NCI-H774 (cell line): ENCODE data around the gene RAD54L.
"Not testable (repeated sequence)": the region's sequence is repeated elsewhere in the genome, so short reads cannot be mapped to it uniquely, and the experiment has no call there.

Experiments
- DNase-seq: peaks from one replicate; lab custom pipeline; 2025; lab: John Stamatoyannopoulos, UW

The RAD54L gene

DNA sequence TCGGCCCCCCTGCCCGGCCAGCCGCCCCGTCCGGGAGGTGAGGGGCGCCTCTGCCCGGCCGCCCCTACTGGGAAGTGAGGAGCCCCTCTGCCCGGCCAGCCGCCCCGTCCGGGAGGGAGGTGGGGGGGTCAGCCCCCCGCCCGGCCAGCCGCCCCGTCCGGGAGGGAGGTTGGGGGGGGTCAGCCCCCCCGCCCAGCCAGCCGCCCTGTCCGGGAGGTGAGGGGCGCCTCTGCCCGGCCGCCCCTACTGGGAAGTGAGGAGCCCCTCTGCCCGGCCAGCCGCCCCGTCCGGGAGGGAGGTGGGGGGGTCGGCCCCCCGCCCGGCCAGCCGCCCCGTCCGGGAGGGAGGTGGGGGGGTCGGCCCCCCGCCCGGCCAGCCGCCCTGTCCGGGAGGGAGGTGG lies 5.8 kb upstream of the RAD54L start:
- DNase-seq = not testable (repeated sequence)

- no peak for DNase-seq
Observed at GRCh38 chr1:46242918-46243317, 4.6 kb upstream of the RAD54L start.

DNA sequence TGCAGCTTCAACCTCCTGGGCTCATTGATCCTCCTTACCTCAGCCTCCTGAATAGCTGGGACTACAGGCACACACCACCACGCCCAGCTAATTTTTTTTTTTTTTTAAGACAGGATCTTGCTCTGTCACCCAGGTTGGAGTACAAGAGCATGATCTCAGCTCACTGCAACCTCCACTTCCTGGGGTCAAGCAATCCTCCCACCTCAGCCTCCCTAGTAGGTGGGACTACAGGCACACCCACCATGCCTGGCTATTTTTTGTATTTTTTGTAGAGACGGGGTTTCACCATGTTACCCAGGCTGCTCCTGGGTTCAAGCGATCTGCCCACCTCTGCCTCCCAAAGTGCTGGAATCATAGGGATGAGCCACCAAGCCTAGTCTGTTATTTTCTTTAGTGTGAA lies 3.7 kb upstream of the RAD54L start:
- DNase-seq = not testable (repeated sequence)

DNA sequence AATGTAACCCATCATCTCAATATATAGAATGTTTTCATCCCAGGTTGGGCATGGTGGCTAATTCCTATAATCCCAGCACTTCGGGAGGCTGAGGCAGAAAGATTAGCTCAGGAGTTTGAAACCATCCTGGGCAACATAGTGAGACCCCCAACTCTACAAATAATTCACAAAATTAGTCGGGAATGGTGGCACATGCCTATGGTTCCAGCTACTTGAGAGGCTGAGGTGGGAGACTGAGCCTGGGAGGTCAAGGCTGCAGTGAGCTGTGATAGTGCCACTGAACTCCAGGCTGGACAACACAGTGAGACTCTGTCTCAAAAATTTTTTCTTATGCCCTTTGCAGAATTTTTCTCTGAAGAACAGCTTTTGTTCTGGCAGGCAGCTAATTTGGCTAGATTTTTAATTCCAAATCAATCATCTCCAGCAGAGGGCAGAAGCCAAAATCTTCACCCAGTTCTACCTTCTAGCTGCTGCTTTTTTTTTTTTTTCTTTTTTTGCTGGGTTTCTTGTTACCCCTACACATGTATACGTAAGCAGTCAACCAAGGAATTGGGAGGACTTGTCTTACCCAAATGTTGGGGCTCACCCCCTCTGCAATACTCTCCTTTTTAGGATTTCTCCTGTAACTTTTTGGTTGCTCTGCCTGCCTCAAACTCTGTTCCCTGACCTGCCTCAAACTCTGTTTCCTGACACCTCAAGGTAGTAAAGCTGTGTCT lies 2.7 kb upstream of the RAD54L start:
- DNase-seq = no peak

- DNase-seq = not testable (repeated sequence)
Observed at GRCh38 chr1:46246136-46246535, 1.4 kb upstream of the RAD54L start.

DNA sequence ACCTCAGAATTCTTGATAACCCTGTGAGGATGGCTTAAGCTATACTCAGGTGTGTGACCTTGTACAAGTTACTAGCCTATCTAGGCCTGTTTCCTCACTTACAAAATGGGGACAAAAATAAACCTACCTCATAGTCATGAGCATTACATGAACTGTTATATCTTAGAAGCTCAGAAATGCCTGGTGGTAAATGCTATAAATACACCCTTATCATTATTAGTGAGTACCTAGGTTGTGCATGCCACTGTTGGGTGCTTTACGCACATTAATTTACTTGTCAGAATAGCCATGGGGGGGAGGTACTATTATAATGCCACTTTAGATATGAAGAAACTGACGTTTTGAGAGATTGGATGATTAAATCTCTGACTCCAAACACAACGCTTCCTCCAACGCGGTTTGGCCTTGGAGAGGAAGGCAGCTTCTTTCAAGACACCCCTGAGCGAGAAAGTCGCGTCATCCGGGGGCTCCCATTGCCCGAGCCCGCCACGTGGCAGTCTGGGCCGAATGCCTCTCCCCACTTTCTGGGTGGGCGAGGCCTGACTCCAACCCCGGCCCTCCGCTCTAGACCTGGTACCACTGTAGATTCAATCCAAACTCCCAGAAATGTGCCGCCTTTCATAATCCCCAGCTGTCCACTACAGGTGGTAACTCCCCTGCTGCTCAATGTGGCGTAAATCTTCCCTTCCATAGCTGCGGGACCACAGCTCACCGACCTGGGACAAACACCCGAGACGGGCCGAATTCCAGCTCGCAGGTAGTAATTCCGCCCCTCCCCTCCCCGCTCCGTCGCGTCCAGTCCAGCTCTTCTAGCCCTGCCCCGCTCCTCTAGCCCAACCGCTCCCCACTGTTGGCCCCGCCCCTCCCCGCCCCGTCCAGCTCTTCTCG lies 771 bp upstream of the RAD54L start:
- no peak for DNase-seq

GRCh38 chr1:46248122-46248920 lies 758 bp downstream of the RAD54L start:
- peak; percentile 74 for DNase-seq

- DNase-seq = no peak
Observed at GRCh38 chr1:46254668-46255067, 7.1 kb downstream of the RAD54L start.

GRCh38 chr1:46256523-46256922 lies 9.0 kb downstream of the RAD54L start:
- no peak for DNase-seq

DNA sequence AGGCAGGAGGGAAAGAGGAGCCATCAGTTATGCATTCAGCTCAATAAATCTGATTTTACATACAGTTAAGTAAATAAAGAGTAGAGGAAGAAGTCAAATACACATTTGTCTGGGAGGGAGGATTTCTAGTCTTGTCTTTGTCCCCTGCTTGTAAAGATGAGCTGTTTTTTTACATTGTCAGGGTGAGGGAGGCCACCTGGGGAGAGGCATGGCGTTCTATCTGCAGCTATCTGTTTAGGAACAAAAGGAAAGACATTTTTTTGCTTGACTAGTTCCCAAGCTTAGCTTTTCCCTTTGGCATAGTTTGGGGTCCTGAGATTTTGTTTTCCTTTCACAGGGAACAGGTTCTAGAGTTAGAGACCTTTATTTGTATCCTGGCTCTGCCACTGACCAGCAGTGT lies 14.9 kb downstream of the RAD54L start:
- no peak for DNase-seq

DNA sequence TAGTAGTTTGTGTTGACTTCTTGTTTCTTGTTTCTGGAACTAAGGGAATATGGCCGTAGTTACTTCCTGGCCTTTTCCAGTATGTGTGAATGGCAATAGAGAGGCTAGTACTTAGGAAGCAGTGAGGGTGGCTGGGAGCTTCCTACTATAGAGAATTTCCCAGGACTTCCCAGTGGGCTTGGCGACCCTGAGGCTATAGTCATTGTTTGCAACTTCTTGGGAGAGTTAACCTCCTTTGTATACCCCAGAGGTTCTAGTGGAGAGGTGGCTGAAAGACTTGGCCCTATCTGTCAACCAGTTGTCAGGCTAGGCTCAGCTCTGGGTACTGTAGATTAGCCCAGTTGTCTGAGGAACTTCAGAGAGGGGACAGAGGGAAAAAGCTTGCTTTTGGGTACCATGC lies 15.6 kb downstream of the RAD54L start:
- no peak for DNase-seq

DNA sequence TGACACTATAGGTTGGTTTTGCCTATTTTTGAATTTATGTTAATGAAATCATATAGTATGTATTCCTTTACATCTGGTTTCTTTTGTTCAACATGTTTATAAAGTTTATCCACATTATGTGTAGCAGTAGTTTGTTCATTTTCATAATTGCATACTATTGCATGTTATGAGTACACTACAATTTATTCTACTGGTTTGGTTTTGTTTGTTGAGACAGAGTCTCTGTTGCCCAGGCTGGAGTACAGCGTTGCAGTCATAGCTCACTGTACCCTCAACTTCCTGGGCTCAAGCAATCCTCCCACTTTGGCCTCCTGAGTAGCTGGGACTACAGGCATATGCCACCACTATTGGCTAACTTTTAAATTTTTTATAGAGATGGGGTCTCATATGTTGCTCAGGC lies 21.0 kb downstream of the RAD54L start:
- no peak for DNase-seq

DNA sequence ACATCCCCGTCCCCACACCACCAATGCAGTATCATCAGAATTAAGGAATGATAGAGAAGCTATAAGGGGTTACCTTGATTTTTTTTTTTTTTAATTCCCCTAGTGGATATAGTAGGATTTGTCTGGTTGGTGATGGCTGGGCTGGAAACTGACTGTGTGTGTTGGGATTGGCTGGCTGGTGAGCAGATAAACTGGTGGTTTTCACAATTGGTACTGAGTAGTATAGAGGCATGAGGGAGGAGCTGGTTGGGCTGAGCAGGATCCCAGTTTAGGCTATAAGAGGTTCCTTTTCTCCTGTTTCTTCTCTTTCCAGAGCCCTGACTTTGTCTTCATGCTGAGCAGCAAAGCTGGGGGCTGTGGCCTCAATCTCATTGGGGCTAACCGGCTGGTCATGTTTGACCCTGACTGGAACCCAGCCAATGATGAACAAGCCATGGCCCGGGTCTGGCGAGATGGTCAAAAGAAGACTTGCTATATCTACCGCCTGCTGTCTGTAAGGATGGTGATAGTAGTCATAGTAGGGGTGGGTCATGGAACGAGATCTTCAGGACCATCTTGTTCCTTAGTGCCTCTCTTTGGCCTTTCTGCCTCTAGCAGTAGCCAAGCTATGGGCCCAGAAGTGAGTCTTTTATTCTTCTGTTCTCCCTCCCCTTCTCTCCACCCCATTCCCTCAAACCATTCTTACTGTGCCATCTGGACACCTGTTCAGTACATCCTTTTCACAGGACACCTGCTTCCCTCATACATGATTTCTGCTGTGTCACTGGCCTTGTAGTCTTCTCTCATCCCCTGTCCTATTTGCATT lies 26.9 kb downstream of the RAD54L start:
- no peak for DNase-seq

GRCh38 chr1:46275030-46275337 lies 27.4 kb downstream of the RAD54L start:
- no peak for DNase-seq

DNA sequence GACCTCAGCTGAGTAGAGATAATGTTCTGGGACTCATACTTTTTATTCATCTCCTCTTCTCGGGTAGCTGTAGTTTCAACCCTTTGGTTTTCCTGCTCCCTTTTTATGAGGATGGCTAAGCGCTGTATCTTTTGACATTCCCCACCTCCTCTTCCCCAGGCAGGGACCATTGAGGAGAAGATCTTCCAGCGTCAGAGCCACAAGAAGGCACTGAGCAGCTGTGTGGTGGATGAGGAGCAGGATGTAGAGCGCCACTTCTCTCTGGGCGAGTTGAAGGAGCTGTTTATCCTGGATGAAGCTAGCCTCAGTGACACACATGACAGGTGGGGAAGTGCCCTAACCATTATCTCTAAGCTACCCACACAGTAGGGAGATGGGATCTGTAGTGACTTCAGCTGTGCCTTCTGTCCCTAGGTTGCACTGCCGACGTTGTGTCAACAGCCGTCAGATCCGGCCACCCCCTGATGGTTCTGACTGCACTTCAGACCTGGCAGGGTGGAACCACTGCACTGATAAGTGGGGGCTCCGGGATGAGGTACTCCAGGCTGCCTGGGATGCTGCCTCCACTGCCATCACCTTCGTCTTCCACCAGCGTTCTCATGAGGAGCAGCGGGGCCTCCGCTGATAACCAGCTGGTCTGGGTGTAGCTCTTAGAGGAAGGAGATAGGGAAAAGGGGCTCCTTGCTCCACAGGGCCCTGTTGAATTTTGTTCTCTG lies 30.3 kb downstream of the RAD54L start:
- no peak for DNase-seq

GRCh38 chr1:46278807-46279206 lies 31.2 kb downstream of the RAD54L start:
- no peak for DNase-seq

DNA sequence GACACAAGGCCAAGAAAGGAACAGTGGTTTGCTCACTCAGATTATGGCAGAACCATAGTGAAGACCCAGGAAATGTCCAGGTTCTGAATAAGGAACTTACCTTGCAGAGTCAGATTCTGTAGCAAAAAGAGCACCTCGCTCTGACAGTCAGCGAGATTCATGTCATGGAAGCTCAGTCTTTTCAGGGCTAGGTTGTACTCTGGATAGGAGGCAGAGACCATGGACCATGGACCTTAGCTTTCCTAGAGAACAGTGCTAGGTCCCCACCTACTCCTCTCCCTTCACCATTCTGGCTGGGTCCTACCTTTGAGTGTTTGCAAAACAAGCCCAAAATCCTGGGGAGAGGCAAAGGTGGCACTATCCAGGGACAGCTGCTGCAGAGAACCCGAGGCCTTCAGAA lies 32.5 kb downstream of the RAD54L start:
- no peak for DNase-seq

DNA sequence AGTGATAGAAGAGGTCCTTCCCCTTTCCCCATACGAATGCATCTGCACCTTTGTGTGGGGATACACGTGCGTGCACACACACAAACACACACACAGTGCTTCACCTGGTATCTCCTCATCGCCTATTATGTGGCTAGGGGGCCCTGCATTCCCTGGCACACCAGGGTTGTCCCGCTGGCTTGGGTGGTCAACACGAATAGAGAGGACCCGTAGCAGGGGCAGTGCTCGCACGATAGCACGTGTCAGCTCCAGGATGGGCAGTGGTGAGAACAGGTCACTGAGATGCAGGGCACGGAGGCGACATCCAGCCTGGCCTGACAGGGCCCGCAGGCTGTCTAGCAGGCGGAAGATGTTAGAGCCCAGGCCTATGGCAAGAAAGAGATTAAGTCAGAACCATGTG lies 33.5 kb downstream of the RAD54L start:
- no peak for DNase-seq

- DNase-seq = no peak
Observed at GRCh38 chr1:46284058-46284457, 36.5 kb downstream of the RAD54L start.

- DNase-seq = no peak
Observed at GRCh38 chr1:46284597-46285564, 37.3 kb downstream of the RAD54L start.
